GM19372 (cell line): Measurements from ENCODE around the gene FASN.

Source experiments
- ATAC-seq: cut with Tn5 transposase; IDR thresholded peaks from one replicate; pipeline ENCODE4 v1.9.1; 2021; ENCODE audit warnings: mild to moderate bottlenecking, low read depth, moderate library complexity; ENCODE audit not compliant: unreplicated experiment

Gene FASN

DNA sequence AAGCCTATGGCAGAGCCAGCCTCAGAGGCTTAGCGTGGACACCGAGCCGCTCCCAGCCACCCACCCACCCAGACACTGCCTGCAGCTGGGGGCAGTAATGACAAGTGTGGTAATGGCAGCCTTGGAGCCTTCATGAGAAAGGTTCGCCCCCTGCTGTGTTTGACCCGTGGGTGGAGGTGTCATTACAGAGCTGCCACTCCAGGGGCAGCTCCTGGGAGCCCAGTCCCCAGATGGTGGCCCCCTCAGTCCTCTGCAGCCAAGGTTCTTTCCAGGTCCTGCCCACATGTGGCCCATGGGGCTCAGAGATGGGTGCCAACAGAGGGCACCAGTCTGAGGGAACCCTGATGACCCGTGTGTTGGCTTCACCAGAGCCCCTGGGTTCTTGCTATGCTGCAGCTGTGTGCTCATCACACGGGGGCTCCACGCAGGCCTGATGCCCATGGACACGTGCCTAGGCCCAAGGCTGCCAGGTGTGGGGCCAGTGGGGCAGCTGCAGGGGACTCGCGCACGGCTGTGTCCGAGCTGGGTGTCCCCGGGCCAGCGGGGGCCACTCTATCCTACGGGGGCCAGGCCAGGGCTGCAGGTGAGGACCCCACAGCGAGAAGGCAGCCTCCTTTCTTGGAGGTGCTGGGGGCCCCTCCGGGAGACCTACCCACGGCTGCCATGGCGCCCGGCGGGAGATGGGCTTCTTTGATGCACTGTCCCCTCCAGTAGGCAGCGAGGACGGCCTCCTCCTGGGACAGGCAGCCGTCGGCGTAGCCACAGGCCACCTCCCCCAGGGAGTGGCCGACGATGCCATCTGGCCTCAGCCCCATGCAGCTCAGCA lies 8.1 kb downstream of the FASN start:
- no peak for ATAC-seq

DNA sequence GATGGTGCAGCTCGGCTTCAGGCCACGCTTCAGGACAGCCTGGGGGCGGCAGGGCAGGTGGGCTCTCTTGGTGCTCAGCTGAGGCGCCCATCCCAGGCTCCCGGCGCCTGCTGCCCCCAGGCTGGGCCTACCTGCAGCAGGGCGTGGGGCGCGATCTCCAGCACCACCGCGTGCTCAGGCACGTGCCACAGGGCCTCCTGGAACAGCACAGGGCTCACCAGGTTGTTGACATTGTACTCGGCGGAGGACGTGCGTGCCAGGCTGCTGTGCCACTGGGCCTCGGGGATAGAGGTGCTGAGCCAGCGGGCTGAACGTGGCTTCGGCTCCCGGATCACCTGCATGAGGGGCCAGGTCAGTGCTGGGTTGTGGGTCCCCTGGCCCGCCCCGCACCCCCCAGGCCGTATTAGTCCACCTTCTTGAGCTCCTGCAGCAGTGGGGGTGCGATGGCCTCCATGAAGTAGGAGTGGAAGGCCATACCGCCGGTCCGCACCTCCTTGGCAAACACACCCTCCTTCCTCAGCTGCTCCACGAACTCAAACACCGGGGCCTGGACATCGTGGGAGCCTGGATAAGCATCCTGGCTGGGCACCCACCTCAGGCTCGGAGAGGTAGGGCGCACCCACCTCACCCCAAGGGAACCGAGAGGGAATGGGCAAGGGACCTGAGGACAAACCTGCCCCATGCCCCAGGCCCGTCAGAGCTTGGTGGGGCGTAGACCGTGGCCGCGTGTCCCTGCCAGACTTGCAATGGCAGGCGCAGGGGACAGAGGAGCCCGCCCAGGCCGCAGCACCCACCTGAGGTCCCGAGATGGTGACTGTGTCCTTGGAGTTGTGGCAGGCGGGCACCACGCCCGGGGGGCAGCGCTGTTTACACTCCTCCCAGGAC lies 9.0 kb downstream of the FASN start:
- no peak for ATAC-seq

GRCh38 chr17:82087961-82088837 lies 9.8 kb downstream of the FASN start:
- no peak for ATAC-seq

- ATAC-seq, result no peak
Observed at GRCh38 chr17:82086941-82087906, 10.8 kb downstream of the FASN start.

DNA sequence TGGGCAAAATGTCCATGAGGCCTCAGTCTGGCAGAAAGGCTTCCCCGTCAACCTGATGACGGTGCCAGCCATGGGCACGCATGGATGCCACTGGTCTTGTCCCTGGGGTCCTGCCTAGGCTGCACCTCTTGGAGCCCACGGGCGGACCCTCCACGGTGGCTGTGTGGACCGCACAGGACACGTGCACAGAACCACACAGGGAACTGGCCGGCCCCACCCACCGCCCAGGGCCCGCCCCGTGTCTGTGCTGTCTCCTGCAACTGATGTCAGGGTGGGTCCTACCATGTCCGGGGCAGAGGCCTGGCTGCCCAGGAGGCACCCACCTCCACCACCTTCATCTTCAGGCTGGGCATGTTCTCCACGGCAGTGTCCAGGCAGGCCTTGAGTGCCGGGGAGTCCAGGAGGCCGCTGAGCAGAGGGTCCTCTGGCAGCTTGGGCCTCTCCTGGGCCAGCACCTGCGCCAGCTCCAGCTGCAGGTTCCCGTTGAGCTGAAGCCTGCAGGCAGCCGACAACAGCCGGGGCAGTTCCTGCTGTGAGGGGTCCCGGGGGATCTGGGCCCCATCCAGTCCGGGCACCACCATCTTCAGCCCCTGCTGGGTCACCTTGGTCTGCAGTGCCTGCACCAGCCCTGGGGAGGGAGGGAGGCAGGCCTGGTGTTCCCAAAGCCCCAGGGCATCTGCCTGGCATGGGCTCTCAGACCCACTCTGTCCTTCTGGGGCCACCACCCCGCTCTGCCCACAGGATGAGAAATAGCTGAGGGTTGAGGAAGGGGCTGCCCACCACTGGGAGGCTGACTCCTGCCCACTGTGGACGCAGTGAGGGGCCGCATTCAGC lies 11.9 kb downstream of the FASN start:
- ATAC-seq, result no peak

DNA sequence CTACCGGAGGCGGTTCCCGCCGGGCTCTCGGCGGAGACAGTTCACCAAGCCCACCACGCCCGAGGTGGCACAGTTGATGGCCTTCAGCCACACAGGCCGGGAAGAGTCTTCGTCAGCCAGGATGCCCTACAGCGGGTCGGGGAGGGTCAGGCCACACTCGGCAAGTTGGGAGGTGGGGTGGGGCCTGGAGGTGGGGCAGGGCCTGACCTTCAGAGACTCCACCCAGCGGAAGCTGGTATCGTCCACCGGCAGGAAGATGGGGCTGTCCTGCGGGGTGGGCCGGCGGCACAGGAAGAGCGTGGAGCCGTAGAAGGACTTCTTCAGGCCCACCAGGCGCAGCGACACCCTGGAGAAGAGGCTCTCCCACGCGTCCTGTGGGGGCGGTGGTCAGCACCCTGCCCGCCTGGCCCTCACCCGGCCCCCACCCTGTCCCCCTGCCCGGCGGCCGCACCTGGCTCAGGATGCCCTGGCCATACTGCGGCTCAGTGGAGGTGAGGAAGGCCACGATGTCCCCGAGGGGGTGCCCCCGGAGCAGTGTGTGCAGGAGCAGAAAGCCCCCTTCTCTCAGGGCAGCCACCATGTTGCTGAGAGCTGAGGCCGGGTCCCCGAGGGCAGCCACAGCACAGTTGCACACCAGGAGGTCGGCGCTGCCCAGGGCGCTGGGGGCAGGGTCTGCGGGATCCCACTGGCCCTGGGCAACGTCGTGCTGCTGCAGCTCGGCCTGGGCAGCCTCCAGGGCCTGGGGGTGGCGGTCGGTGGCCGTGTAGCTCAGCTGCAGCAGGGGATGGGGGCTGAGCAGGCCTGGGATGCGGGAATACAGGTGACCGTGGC lies 12.8 kb downstream of the FASN start:
- ATAC-seq, result no peak

DNA sequence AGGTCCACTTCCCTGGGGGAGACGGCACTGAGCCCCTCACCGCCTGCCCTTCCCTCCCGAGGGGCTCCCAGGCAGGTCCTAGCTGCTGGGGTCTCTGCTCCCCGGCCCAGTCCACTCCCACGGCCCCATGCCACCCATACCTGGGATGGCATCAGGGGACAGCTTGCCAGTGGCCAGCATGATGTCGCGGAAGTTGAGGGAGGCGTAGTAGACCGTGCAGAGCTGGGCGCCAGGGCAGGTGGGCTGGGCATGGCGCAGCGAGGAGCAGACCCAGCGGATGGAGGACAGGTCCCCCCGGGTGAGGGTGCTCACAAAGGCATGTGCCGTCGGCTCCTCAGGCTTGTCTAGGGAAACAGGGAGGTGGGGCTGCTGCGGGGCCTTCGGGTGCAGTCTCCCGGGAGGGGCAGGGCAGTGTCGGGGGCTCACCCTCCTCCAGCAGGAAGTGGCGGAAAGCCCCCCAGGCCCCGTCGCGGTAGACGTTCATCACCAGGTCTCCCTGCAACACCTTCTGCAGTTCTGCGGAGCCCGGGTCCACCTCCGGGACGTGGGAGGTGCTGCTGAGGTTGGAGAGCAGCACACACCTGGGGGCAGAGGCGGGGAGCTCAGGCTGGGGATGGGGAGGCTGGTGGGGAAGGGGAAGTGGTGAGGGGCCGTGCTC lies 13.5 kb downstream of the FASN start:
- ATAC-seq, result no peak

- no peak for ATAC-seq
Observed at GRCh38 chr17:82083533-82084359, 14.3 kb downstream of the FASN start.

GRCh38 chr17:82083009-82083408 lies 15.0 kb downstream of the FASN start:
- no peak for ATAC-seq

DNA sequence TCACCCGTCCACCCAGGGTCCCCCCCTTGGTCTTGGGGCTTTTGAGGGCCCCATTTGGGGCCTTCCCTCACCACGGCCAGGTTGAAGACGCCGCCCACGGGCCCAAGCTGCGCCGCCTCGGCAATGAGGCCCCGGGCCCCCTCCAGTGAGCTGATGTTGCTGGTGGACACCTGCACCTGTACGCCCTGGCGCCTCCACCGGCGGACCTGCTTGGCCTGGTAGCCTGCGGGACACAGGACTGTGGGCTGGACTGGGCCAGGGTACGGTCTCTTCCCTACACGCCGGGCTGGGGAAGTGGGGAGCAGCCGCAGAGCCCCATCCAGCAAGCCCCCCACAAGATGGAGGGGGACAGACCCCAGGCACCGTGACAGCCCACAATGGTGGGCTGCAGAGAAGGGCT lies 15.6 kb downstream of the FASN start:
- no peak for ATAC-seq

GRCh38 chr17:82081966-82082365 lies 16.1 kb downstream of the FASN start:
- no peak for ATAC-seq

DNA sequence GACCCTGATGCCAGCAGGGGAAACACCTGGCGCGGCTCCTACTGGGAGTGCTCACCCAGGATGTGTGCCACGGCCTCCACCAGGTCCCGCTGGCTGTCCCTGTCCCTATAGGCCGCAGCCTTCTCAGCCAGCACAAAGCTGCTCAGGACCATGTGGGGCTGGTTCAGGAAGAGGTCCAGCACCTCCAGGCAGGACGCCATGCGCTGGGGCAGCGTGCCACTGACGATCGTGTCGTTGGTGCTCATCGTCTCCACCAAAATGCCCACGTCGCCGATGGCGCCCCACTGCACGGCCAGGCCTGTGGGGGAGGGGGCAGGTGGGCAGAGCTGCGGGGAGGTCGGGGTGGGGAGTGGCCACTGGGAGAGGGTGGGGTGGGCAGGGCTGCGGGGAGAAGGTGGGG lies 16.5 kb downstream of the FASN start:
- ATAC-seq, result no peak

DNA sequence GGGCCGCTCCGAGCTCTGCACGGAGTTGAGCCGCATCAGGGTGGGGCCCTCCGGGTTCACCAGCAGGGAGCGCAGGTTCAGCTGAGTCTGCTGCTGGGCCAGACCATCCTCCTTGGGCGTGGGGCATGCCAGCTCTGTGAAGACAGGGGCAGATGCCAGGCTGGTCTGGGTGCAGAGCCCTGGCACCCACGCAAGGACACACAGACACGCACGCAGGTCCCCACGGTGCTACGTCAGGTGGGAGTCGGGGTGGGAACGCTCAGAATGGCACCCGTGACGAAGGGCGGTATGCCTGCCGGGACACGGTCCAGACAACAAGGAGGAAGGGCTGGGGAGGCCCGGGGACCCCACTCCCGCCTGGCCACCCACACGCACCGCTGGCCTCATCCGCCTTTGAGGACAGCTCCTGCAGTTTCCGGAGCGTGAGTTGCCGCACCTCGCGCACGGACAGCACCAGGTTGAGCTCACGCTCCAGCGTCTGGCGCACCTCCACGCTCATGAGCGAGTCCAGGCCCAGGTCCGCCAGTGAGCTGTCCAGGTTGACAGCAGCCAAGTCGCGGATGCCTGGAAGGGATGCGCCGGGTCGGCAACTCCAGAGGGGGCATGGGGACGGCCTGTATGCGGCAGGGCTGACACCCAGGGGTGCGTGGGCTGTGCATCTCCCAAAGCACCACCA lies 17.1 kb downstream of the FASN start:
- no peak for ATAC-seq

GRCh38 chr17:82080048-82080788 lies 17.8 kb downstream of the FASN start:
- no peak for ATAC-seq

DNA sequence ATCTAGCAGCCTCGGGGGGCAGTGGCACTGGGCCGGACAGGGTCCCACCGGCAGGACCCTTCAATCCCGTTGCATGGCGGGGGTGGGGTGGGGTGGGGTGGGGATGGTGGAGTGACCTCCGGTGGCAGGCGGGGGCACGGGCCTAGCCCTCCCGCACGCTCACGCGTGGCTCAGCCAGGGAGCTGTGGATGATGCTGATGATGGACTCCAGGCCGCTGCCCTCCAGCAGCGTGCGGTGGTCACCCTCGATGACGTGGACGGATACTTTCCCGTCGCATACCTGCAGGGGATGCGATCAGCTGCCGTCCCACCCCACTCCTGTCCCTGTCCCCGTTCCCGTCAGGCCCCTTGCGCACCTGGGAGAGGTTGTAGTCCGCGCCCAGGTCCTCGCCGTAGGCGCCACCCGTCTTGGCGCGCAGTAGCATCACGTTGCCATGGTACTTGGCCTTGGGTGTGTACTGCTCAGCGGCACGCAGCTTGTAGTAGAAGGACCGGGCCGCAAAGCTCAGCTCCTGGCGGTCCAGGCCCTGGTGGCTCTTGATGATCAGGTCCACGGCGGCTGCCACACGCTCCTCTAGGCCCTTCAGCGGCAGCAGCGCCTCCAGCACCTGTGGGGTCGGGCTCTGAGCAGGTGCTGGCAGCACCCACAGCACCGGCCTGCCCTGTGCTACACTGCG lies 18.9 kb downstream of the FASN start:
- ATAC-seq, result no peak
